ENCODE measurements around the gene PPP1R3G.
A peak's percentile ranks its signal among the peaks of the same experiment; 100 is the strongest.

PPP1R3G gene

DNA sequence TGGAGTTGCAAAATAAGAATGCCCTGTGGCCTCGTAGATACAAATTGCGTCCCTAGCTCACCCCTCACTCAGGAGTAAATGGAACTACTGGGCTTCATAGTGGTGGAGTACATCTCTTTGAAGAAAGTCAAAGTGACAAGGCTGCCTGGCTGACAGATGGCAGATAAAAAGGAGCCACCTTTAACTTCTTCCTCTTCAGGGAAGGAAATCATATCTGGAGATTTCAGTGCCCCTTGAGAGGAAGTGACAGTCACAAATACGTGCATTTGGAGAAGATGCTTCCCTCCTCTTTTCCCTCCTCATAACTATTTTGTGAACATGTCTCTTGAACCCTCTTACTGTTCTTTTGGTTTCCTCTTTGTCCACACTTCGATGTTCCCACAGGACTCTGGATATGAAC lies 43.2 kb downstream of the PPP1R3G start:
- Histone ChIP-seq H3K27me3 (replicated peaks; ENCODE audit: control insufficient read depth, insufficient read depth, low read length) (no peaks in the 10 kb centered on the region), H3K4me3 (replicated peaks; ENCODE audit: low read depth, low read length) (no peak overlapping the region), H3K36me3 (ENCODE audit: control insufficient read depth, insufficient read depth, low read length) (no peaks in the 10 kb centered on the region)
- DNase-seq (ENCODE audit: extremely low read depth, insufficient read length): no peak
- TF ChIP-seq CTCF (IDR thresholded peaks at IDR 0.05; ENCODE audit: insufficient read depth, low read length, poor library complexity, severe bottlenecking): no peak

- no peak overlapping the region for H3K4me3 ChIP-seq (replicated peaks; ENCODE audit: low read depth, low read length)
- no peak for TF ChIP-seq CTCF (IDR thresholded peaks at IDR 0.05; ENCODE audit: insufficient read depth, low read length, poor library complexity, severe bottlenecking)
- H3K36me3 ChIP-seq (ENCODE audit: control insufficient read depth, insufficient read depth, low read length): no peaks in the 10 kb centered on the region
- H3K27me3 ChIP-seq (replicated peaks; ENCODE audit: control insufficient read depth, insufficient read depth, low read length): no peaks in the 10 kb centered on the region
- DNase-seq (ENCODE audit: extremely low read depth, insufficient read length): no peak
These were observed 45.2 kb downstream of the PPP1R3G start for GRCh38 chr6:5130135-5130866.

DNA sequence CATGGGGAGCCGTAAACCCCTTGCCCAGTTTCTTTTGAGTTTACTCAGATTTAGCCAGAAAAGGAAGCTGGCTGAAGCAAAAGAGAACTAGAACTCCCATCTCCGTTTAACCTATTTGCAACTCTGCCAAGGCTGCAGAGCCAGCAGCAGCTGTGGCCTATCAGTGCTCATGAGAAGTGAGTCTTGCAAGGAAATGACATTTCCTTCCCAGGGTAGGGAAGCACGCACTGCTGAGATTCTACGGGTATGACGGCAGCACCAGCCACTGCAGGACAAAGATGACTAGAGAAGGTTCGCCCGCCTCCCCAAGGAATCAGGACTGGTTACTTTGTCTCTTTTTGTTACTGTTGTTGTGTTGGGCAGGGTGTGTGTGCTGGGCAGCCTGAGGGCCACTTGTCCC lies 47.6 kb downstream of the PPP1R3G start:
- Histone ChIP-seq H3K27me3 (replicated peaks; ENCODE audit: control insufficient read depth, insufficient read depth, low read length) (no peaks in the 10 kb centered on the region), H3K4me3 (replicated peaks; ENCODE audit: low read depth, low read length) (peak overlapping the region; percentile 39), H3K36me3 (ENCODE audit: control insufficient read depth, insufficient read depth, low read length) (no peaks in the 10 kb centered on the region)
- peak; percentile 60 for DNase-seq (ENCODE audit: extremely low read depth, insufficient read length)
- no peak for TF ChIP-seq CTCF (IDR thresholded peaks at IDR 0.05; ENCODE audit: insufficient read depth, low read length, poor library complexity, severe bottlenecking)

- Histone ChIP-seq H3K27me3 (replicated peaks; ENCODE audit: control insufficient read depth, insufficient read depth, low read length) (no peaks in the 10 kb centered on the region), H3K36me3 (ENCODE audit: control insufficient read depth, insufficient read depth, low read length) (no peaks in the 10 kb centered on the region), H3K4me3 (replicated peaks; ENCODE audit: low read depth, low read length) (no peak overlapping the region)
- no peak for TF ChIP-seq CTCF (IDR thresholded peaks at IDR 0.05; ENCODE audit: insufficient read depth, low read length, poor library complexity, severe bottlenecking)
- DNase-seq (ENCODE audit: extremely low read depth, insufficient read length): no peak
These were observed 48.8 kb downstream of the PPP1R3G start for GRCh38 chr6:5133943-5134342.

- TF ChIP-seq CTCF (IDR thresholded peaks at IDR 0.05; ENCODE audit: insufficient read depth, low read length, poor library complexity, severe bottlenecking): peak; percentile 53
- Histone ChIP-seq H3K27me3 (replicated peaks; ENCODE audit: control insufficient read depth, insufficient read depth, low read length) (no peaks in the 10 kb centered on the region), H3K36me3 (ENCODE audit: control insufficient read depth, insufficient read depth, low read length) (no peaks in the 10 kb centered on the region), H3K4me3 (replicated peaks; ENCODE audit: low read depth, low read length) (no peak overlapping the region)
- no peak for DNase-seq (ENCODE audit: extremely low read depth, insufficient read length)
These were observed 50.7 kb downstream of the PPP1R3G start for GRCh38 chr6:5135788-5136376.

All from GM06990 (cell line).